HEK293 (cell line): ENCODE data around the gene OR52B4.

ENCODE experiments used
- CTCF ChIA-PET: fragments of 350-600 bp; formaldehyde crosslinking; extraction: SDS; loops from one replicate; lab custom pipeline; 2021; ENCODE audit warnings: antibody characterized with exemption; lab: Yijun Ruan, JAX
- POLR2A ChIA-PET: fragments of 300-600 bp; formaldehyde crosslinking; extraction: SDS; loops from one replicate; lab custom pipeline; 2020; ENCODE audit warnings: antibody characterized with exemption, inconsistent platforms; lab: Yijun Ruan, JAX
- H3K27ac ChIP-seq: fragments of 200-500 bp; sonication (Bioruptor generic); 2 replicates; pipeline ENCODE4 v1.5.1; 2014; ENCODE audit warnings: low read depth, low read length, control low read depth, inconsistent platforms; ENCODE audit errors: extremely low read depth
- H3K36me3 ChIP-seq, 2 experiments: fragments of 200-500 bp in 1 of 2; sonication (Bioruptor generic) in 1 of 2; 1 replicate in 1 of 2; 2 replicates in 1 of 2; pipeline ENCODE4 v1.5.1; 2014 to 2017; ENCODE audit warnings: inconsistent platforms in 2 of 2, low read length in 2 of 2; ENCODE audit not compliant: control insufficient read depth in 2 of 2, insufficient read depth in 1 of 2
- H3K4me1 ChIP-seq: fragments of 200-500 bp; sonication (Bioruptor generic); 2 replicates; pipeline ENCODE4 v1.5.1; 2014; ENCODE audit warnings: mild to moderate bottlenecking, low read length, inconsistent platforms; ENCODE audit not compliant: control insufficient read depth, insufficient read depth
- H3K4me3 ChIP-seq: 2 replicates; pipeline ENCODE4 v1.5.1; 2011; ENCODE audit warnings: low read depth, mild to moderate bottlenecking, control low read depth, low read length, moderate library complexity
- H3K9me3 ChIP-seq: fragments of 200-500 bp; sonication (Bioruptor generic); 2 replicates; pipeline ENCODE4 v1.5.1; 2014; ENCODE audit warnings: low read depth, low read length, inconsistent platforms; ENCODE audit not compliant: control insufficient read depth, insufficient read depth
- HOXC10 ChIP-seq: sonication (generic); formaldehyde crosslinking; IDR thresholded peaks from 2 replicates; pipeline ENCODE4 v1.8.1; 2023; ENCODE audit warnings: mild to moderate bottlenecking, missing genetic modification reagents
- MZF1 ChIP-seq: fragments of 450-650 bp; formaldehyde crosslinking; IDR thresholded peaks from 2 replicates; pipeline ENCODE4 v1.5.1; 2017; ENCODE audit warnings: missing biosample characterization, missing genetic modification characterization, borderline replicate concordance
- SETDB1 ChIP-seq: IDR thresholded peaks from one replicate; pipeline ENCODE4 v1.6.1; 2017; ENCODE audit warnings: mild to moderate bottlenecking, low read length, moderate library complexity, mixed read lengths; ENCODE audit not compliant: insufficient read length
- ZBTB1 ChIP-seq: fragments of 450-650 bp; formaldehyde crosslinking; IDR thresholded peaks from 2 replicates; pipeline ENCODE4 v1.5.1; 2016; ENCODE audit warnings: missing biosample characterization, missing genetic modification characterization
- ZBTB20 ChIP-seq: fragments of 450-650 bp; formaldehyde crosslinking; IDR thresholded peaks from 2 replicates; pipeline ENCODE4 v1.5.1; 2016; ENCODE audit warnings: missing biosample characterization, missing genetic modification characterization
- ZFP69B ChIP-seq: fragments of 450-650 bp; formaldehyde crosslinking; IDR thresholded peaks from 2 replicates; pipeline ENCODE4 v1.5.1; 2016; ENCODE audit warnings: missing biosample characterization, missing genetic modification characterization
- ZNF132 ChIP-seq: fragments of 450-650 bp; formaldehyde crosslinking; IDR thresholded peaks from 2 replicates; pipeline ENCODE4 v1.5.1; 2017; ENCODE audit warnings: missing biosample characterization, missing genetic modification characterization, borderline replicate concordance
- ZNF280D ChIP-seq: fragments of 450-650 bp; formaldehyde crosslinking; IDR thresholded peaks from 2 replicates; pipeline ENCODE4 v1.5.1; 2016; ENCODE audit warnings: missing biosample characterization, missing genetic modification characterization
- ZNF324 ChIP-seq: fragments of 450-650 bp; formaldehyde crosslinking; IDR thresholded peaks from 2 replicates; pipeline ENCODE4 v1.5.1; 2016; ENCODE audit warnings: missing biosample characterization, missing genetic modification characterization
- ZNF335 ChIP-seq: fragments of 450-650 bp; formaldehyde crosslinking; conservative IDR thresholded peaks from 2 replicates; pipeline ENCODE4 v1.5.1; 2016; ENCODE audit warnings: missing biosample characterization, missing genetic modification characterization
- ZNF449 ChIP-seq: fragments of 450-650 bp; formaldehyde crosslinking; IDR thresholded peaks from 2 replicates; pipeline ENCODE4 v1.5.1; 2017; ENCODE audit warnings: missing biosample characterization, mild to moderate bottlenecking, missing genetic modification characterization, moderate library complexity
- ZNF560 ChIP-seq: fragments of 450-650 bp; formaldehyde crosslinking; IDR thresholded peaks from 2 replicates; pipeline ENCODE4 v1.5.1; 2017; ENCODE audit warnings: missing biosample characterization, missing genetic modification characterization, borderline replicate concordance
- ZNF701 ChIP-seq: fragments of 450-650 bp; formaldehyde crosslinking; IDR thresholded peaks from 2 replicates; pipeline ENCODE4 v1.5.1; 2016; ENCODE audit warnings: missing biosample characterization, missing genetic modification characterization
- ZNF776 ChIP-seq: fragments of 450-650 bp; formaldehyde crosslinking; IDR thresholded peaks from 2 replicates; pipeline ENCODE4 v1.5.0; 2017; ENCODE audit warnings: missing biosample characterization, missing genetic modification characterization, borderline replicate concordance
- ZNF792 ChIP-seq: fragments of 450-650 bp; formaldehyde crosslinking; IDR thresholded peaks from 2 replicates; pipeline ENCODE4 v1.5.1; 2016; ENCODE audit warnings: missing biosample characterization, missing genetic modification characterization
- TF ChIP-seq, protein P1 (sequence below): fragments of 450-650 bp; IDR thresholded peaks from 2 replicates; pipeline ENCODE4 v1.5.1; 2018; ENCODE audit warnings: missing biosample characterization, missing genetic modification characterization
- TF ChIP-seq, protein P2 (sequence below): fragments of 450-650 bp; formaldehyde crosslinking; IDR thresholded peaks from 2 replicates; pipeline ENCODE4 v1.5.1; 2016; ENCODE audit warnings: missing biosample characterization, missing genetic modification characterization
- TF ChIP-seq, protein P3 (sequence below): fragments of 450-650 bp; formaldehyde crosslinking; IDR thresholded peaks from 2 replicates; pipeline ENCODE4 v1.5.1; 2016; ENCODE audit warnings: missing biosample characterization, missing genetic modification characterization

The OR52B4 gene

DNA sequence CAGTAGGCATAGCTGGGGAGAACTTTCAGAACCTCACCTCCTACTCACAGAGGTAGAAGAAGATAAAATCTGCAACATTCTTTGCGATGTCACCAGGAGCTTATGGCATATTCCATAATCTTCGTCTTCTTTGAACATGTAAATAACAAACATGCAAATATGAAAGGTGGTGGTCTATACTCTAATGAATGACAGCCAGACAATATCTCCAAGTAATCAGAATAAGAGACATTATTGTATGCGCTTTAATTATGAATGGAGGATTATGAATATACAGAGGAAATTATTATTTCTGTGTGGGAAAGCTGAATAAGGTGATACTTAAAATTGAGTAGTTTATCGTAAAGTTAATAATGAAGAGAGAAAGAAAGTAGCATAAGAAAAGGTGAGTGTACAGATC is at the start of gene OR52B4:
Gene OR52B4, minus strand, starts transcription at position 101 of the 400 bp plus-strand sequence. Its CDS starts 91 bp downstream, at position 10.
- TF ChIP-seq ZBTB20 (tag by site-specific recombination): no peak
- no peak within 1 kb of the TSS for H3K4me3 ChIP-seq
- ChIA-PET CTCF (interaction anchor here (0.6 to 0.8 kb wide), 2 partner anchors 165 to 180 kb away, joined by 3 read pairs; no protein-coding TSS in a partner anchor), POLR2A (no interaction called here)
- no peak within 1 kb of the TSS for H3K27ac ChIP-seq
- no peaks in the 10 kb centered on the region for H3K36me3 ChIP-seq
- no peaks in the 10 kb centered on the region for H3K9me3 ChIP-seq
- H3K4me1 ChIP-seq: no peaks in the 10 kb centered on the region

DNA sequence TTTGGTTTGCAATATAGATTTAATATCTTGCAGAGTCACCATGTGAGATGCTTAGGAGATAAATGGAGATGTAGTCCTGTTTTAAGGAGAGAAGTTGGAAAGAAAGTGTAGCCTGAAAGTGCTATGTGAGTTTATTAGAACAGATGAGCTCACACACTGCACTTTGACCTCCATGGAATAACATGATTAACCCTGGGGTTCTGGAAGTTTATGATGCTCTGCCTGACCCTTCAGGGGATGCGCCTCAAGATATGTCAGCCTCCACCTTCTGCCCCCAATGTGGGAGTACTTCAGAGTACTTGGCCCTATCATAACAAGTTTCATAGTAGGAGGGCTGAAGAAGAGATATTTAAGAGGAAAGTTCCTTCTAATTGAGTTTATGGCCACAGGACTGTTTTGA is 48.6 kb upstream of the OR52B4 start:
- H3K4me1 ChIP-seq: no peaks in the 10 kb centered on the region
- TF ChIP-seq MZF1 (tag by site-specific recombination) (no peak), ZNF335 (tag by site-specific recombination) (no peak), ZNF280D (no peak)
- TF ChIP-seq, protein P1, sequence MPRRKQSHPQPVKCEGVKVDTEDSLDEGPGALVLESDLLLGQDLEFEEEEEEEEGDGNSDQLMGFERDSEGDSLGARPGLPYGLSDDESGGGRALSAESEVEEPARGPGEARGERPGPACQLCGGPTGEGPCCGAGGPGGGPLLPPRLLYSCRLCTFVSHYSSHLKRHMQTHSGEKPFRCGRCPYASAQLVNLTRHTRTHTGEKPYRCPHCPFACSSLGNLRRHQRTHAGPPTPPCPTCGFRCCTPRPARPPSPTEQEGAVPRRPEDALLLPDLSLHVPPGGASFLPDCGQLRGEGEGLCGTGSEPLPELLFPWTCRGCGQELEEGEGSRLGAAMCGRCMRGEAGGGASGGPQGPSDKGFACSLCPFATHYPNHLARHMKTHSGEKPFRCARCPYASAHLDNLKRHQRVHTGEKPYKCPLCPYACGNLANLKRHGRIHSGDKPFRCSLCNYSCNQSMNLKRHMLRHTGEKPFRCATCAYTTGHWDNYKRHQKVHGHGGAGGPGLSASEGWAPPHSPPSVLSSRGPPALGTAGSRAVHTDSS: no peak
- ChIA-PET POLR2A (no interaction called here), CTCF (no interaction called here)
- no peaks in the 10 kb centered on the region for H3K36me3 ChIP-seq
- H3K4me3 ChIP-seq: no peak overlapping the region
- H3K9me3 ChIP-seq: no peaks in the 10 kb centered on the region
- no peak overlapping the region for H3K27ac ChIP-seq

DNA sequence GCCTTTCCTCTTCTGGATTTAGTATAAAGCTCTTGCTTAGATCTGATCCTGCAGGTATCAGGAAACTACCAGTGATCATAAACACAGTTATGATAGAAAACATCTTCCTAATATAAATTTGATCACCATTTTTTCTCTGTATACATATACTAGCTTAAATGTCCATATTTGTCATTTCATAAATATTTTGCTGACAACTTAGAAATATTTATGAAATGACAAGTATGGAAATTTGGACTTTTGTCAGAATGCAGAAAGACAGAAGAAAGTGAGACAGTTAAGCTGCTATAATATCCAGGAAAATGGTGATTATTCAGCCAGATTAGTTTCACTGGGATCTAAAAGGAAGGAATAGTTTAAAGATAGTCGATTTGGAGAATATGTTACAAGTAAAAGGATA is 48.1 kb upstream of the OR52B4 start:
- no peaks in the 10 kb centered on the region for H3K4me1 ChIP-seq
- no peaks in the 10 kb centered on the region for H3K36me3 ChIP-seq
- ChIA-PET POLR2A (no interaction called here), CTCF (no interaction called here)
- H3K9me3 ChIP-seq: no peaks in the 10 kb centered on the region
- no peak overlapping the region for H3K27ac ChIP-seq
- no peak overlapping the region for H3K4me3 ChIP-seq
- no peak for TF ChIP-seq ZNF701
- no peak for TF ChIP-seq ZNF776
- no peak for TF ChIP-seq ZNF792 (tag by site-specific recombination)
- no peak for TF ChIP-seq ZFP69B (tag by site-specific recombination)
- TF ChIP-seq ZNF324: no peak
- TF ChIP-seq ZNF560: no peak
- no peak for TF ChIP-seq ZNF449 (tag by site-specific recombination)
- TF ChIP-seq SETDB1: no peak
- TF ChIP-seq HOXC10 (CRISPR knock-in tag): no peak
- no peak for TF ChIP-seq ZBTB1
- TF ChIP-seq, protein P2, sequence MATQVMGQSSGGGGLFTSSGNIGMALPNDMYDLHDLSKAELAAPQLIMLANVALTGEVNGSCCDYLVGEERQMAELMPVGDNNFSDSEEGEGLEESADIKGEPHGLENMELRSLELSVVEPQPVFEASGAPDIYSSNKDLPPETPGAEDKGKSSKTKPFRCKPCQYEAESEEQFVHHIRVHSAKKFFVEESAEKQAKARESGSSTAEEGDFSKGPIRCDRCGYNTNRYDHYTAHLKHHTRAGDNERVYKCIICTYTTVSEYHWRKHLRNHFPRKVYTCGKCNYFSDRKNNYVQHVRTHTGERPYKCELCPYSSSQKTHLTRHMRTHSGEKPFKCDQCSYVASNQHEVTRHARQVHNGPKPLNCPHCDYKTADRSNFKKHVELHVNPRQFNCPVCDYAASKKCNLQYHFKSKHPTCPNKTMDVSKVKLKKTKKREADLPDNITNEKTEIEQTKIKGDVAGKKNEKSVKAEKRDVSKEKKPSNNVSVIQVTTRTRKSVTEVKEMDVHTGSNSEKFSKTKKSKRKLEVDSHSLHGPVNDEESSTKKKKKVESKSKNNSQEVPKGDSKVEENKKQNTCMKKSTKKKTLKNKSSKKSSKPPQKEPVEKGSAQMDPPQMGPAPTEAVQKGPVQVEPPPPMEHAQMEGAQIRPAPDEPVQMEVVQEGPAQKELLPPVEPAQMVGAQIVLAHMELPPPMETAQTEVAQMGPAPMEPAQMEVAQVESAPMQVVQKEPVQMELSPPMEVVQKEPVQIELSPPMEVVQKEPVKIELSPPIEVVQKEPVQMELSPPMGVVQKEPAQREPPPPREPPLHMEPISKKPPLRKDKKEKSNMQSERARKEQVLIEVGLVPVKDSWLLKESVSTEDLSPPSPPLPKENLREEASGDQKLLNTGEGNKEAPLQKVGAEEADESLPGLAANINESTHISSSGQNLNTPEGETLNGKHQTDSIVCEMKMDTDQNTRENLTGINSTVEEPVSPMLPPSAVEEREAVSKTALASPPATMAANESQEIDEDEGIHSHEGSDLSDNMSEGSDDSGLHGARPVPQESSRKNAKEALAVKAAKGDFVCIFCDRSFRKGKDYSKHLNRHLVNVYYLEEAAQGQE (tag by site-specific recombination): no peak
- TF ChIP-seq ZNF132 (tag by site-specific recombination): no peak
- TF ChIP-seq, protein P3, sequence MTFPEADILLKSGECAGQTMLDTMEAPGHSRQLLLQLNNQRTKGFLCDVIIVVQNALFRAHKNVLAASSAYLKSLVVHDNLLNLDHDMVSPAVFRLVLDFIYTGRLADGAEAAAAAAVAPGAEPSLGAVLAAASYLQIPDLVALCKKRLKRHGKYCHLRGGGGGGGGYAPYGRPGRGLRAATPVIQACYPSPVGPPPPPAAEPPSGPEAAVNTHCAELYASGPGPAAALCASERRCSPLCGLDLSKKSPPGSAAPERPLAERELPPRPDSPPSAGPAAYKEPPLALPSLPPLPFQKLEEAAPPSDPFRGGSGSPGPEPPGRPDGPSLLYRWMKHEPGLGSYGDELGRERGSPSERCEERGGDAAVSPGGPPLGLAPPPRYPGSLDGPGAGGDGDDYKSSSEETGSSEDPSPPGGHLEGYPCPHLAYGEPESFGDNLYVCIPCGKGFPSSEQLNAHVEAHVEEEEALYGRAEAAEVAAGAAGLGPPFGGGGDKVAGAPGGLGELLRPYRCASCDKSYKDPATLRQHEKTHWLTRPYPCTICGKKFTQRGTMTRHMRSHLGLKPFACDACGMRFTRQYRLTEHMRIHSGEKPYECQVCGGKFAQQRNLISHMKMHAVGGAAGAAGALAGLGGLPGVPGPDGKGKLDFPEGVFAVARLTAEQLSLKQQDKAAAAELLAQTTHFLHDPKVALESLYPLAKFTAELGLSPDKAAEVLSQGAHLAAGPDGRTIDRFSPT (tag by site-specific recombination): no peak
